GM23248 (cell line): ENCODE data around the gene MAML3.

Experiments used
- EZH2 ChIP-seq: fragments of 200-600 bp; sonication (generic); IDR thresholded peaks from 2 replicates; pipeline ENCODE4 v1.6.1; 2018; ENCODE audit warnings: antibody characterized with exemption, mild to moderate bottlenecking; ENCODE audit not compliant: insufficient read depth, poor library complexity, severe bottlenecking
- EZH2phosphoT487 ChIP-seq: fragments of 200-600 bp; sonication (generic); IDR thresholded peaks from 2 replicates; pipeline ENCODE4 v1.6.1; 2018; ENCODE audit warnings: antibody characterized with exemption, moderate library complexity, mild to moderate bottlenecking, low read depth; ENCODE audit not compliant: insufficient read depth

GRCh38 chr4:139711461-139711860 is 442.5 kb downstream of the MAML3 start:
- no peak for TF ChIP-seq EZH2phosphoT487
- TF ChIP-seq EZH2, result no peak
